Stimulated activated naive CD8-positive, alpha-beta T cell treated with anti-CD3 and anti-CD28 coated beads, Interleukin-15, Interleukin-2, amounts not matched to agents 100 U/mL and 50 U/mL, for 24 hours (primary cell): ENCODE measurements around the gene ZNF837.
A peak's percentile ranks its signal among the peaks of the same experiment; 100 is the strongest.
"Not testable (repeated sequence)": the region's sequence is repeated elsewhere in the genome, so short reads cannot be mapped to it uniquely, and the experiment has no call there.

Source experiments
- ATAC-seq: fragments of 150-1000 bp; cut with Tn5 transposase; one replicate; pipeline ENCODE4 v1.10.0; 2021
- DNase-seq: peaks from one replicate; pipeline ENCODE4 v3.0.0; 2021

The ZNF837 gene

GRCh38 chr19:58351558-58351878 is 29.3 kb downstream of the ZNF837 start:
- ATAC-seq (no peak), DNase-seq (no peak)

- DNase-seq (no peak), ATAC-seq (no peak)
Observed at GRCh38 chr19:58350871-58351557, 29.8 kb downstream of the ZNF837 start.

- ATAC-seq = no peak
- no peak for DNase-seq
Observed at GRCh38 chr19:58350001-58350861, 30.6 kb downstream of the ZNF837 start.

- DNase-seq (no peak), ATAC-seq (no peak)
Observed at GRCh38 chr19:58349590-58349989, 31.2 kb downstream of the ZNF837 start.

GRCh38 chr19:58348080-58348479 is 32.8 kb downstream of the ZNF837 start:
- DNase-seq, ATAC-seq: not testable (repeated sequence)

- ATAC-seq (peak; percentile 95), DNase-seq (peak; percentile 78)
Observed at GRCh38 chr19:58346961-58347929, 33.6 kb downstream of the ZNF837 start.

- DNase-seq (no peak), ATAC-seq (no peak)
Observed at GRCh38 chr19:58345558-58345957, 35.3 kb downstream of the ZNF837 start.

GRCh38 chr19:58338825-58339558 is 41.8 kb downstream of the ZNF837 start:
- ATAC-seq (no peak), DNase-seq (no peak)

GRCh38 chr19:58338336-58338735 is 42.5 kb downstream of the ZNF837 start:
- ATAC-seq (no peak), DNase-seq (no peak)

- DNase-seq = no peak
Observed at GRCh38 chr19:58336820-58337219, 44.0 kb downstream of the ZNF837 start.

GRCh38 chr19:58336216-58336615 is 44.6 kb downstream of the ZNF837 start:
- no peak for DNase-seq
- no peak for ATAC-seq

More at GRCh38 chr19:58336820-58337219, 44.0 kb downstream of the ZNF837 start:
- ATAC-seq = no peak

GRCh38 chr19:58335630-58336029 is 45.2 kb downstream of the ZNF837 start:
- DNase-seq (no peak), ATAC-seq (no peak)

GRCh38 chr19:58334691-58335249 is 46.1 kb downstream of the ZNF837 start:
- no peak for DNase-seq
- ATAC-seq = no peak

GRCh38 chr19:58332697-58333096 is 48.1 kb downstream of the ZNF837 start:
- DNase-seq (no peak), ATAC-seq (no peak)

GRCh38 chr19:58330458-58330857 is 50.4 kb downstream of the ZNF837 start:
- ATAC-seq (no peak), DNase-seq (no peak)

- ATAC-seq (no peak), DNase-seq (peak; percentile 52)
Observed at GRCh38 chr19:58328999-58329398, 51.8 kb downstream of the ZNF837 start.

- peak; percentile 94 for DNase-seq
- peak; percentile 96 for ATAC-seq
Observed at GRCh38 chr19:58326914-58327726, 53.7 kb downstream of the ZNF837 start, which contains the start of gene ZSCAN22. ZSCAN22 (plus strand) TSS chr19:58326994; CDS start chr19:58334803, 7,809 bp downstream.

- ATAC-seq (no peak), DNase-seq (no peak)
Observed at GRCh38 chr19:58326501-58326913, 54.3 kb downstream of the ZNF837 start.

- no peak for ATAC-seq
- no peak for DNase-seq
Observed at GRCh38 chr19:58325311-58326022, 55.4 kb downstream of the ZNF837 start.

GRCh38 chr19:58319241-58319640 is 61.6 kb downstream of the ZNF837 start:
- ATAC-seq = no peak
- DNase-seq = no peak
